HG02588 (cell line): ENCODE measurements around the gene HIVEP3.
A peak's percentile ranks its signal among the peaks of the same experiment; 100 is the strongest.
"Not testable (repeated sequence)": the region's sequence is repeated elsewhere in the genome, so short reads cannot be mapped to it uniquely, and the experiment has no call there.

Experiments used
- ATAC-seq: cut with Tn5 transposase; IDR thresholded peaks from one replicate; pipeline ENCODE4 v1.9.1; 2021; ENCODE audit warnings: mild to moderate bottlenecking, moderate library complexity; ENCODE audit not compliant: unreplicated experiment

The HIVEP3 gene

GRCh38 chr1:41924911-41925310 lies 6.2 kb upstream of the HIVEP3 start:
- ATAC-seq: no peak

GRCh38 chr1:41921271-41921670 lies 2.5 kb upstream of the HIVEP3 start:
- not testable (repeated sequence) for ATAC-seq

GRCh38 chr1:41920658-41921057 lies 1.9 kb upstream of the HIVEP3 start:
- ATAC-seq: no peak

GRCh38 chr1:41919764-41920397 lies 1.2 kb upstream of the HIVEP3 start:
- ATAC-seq: peak; percentile 91

DNA sequence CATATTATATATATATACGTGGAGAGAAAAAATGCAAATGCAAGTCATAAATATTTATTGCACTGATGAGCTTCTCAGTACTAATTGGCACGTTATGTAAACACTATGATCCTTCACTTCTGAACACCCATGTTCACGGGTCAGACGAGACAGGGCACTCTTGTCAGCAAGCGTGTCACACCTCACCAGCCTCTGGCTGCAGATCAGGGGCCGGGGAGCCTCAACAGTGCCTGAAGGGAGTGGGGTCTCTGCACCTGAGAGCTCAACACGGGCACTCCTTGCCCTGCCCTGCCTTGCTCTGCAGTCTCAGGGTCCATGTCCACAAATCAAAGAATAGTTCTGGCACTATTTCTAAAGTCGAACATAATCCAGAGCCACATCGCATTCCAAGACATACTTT lies 409 bp upstream of the HIVEP3 start:
- no peak for ATAC-seq

GRCh38 chr1:41917835-41918449 lies 780 bp downstream of the HIVEP3 start:
- ATAC-seq: no peak

DNA sequence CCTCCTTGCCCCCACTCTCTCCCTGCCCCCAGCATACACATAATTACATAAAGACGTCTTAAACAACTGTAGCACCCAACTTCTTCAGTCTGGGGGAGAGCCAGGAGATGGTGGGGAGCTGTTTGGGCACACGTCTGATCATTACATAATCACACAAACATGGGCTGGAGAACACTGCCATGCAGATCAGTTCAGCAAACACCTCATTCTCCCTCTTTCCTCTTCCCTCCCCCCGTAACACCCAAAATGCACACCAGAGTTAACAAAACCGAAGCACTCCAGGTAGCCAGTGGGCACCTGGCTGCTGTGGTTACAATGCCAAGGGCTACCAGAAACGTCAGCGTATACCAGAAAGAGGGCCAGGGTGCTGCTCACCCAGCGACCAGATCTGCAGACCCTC lies 1.6 kb downstream of the HIVEP3 start:
- no peak for ATAC-seq

DNA sequence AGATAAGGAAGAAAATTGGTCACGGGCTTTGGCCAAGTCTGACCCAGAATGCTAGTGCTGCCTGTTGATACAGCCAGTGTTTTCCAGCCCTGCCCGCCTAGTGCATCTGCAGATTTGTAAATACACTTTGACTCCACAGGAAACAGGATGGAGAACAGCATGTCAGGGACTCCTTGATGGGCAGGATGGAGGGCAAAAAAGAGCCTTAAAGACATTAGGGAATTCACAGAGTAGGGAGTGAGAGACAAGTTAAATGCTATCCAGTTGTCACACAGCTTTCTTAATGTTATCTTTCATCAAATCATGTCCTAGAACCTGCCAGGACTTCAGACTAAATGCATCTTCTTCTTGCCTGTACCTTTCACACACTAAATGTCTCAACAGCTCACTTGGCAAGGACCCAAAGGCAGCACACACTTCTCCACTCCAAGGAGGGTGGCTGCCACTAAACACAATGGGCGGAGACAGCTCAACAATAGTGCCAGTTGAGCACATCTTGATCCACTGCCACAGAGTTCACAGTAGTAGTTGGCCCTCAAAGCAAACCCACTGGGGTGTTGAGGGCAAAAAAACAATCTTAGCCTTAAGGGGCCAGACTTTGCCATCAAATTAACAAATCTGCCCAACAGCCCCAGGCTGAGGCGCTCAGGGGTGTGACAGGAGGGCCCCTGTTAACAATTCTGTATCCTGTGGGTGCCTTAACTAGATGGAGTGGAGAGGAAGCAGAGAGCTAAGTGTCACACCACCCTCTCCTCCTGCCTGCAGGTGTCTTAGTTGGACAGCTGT lies 2.7 kb downstream of the HIVEP3 start:
- no peak for ATAC-seq

DNA sequence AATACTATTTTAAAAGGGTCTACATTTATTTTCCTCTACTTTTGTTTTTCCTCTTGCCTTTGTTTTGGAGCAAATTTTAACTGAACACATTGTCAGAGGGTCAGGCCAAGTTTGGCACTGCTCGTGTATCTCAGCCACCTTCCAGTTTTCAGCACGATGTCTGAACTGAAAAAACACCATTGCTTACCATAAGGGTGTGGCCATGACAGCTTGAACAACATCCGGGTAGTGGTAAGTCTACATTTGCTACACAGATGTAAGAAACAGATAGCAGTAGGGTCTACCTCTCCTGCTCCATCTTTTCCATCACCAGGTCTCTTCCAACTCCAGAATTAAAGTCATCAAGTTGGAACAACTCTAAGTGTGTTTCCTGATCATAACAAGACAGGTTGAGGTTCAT lies 4.2 kb downstream of the HIVEP3 start:
- no peak for ATAC-seq

GRCh38 chr1:41913014-41913413 lies 5.7 kb downstream of the HIVEP3 start:
- no peak for ATAC-seq

- ATAC-seq: no peak
Measured at GRCh38 chr1:41908288-41908895, 10.3 kb downstream of the HIVEP3 start.

GRCh38 chr1:41907446-41907845 lies 11.3 kb downstream of the HIVEP3 start:
- no peak for ATAC-seq

- ATAC-seq: no peak
Measured at GRCh38 chr1:41906943-41907342, 11.8 kb downstream of the HIVEP3 start.

DNA sequence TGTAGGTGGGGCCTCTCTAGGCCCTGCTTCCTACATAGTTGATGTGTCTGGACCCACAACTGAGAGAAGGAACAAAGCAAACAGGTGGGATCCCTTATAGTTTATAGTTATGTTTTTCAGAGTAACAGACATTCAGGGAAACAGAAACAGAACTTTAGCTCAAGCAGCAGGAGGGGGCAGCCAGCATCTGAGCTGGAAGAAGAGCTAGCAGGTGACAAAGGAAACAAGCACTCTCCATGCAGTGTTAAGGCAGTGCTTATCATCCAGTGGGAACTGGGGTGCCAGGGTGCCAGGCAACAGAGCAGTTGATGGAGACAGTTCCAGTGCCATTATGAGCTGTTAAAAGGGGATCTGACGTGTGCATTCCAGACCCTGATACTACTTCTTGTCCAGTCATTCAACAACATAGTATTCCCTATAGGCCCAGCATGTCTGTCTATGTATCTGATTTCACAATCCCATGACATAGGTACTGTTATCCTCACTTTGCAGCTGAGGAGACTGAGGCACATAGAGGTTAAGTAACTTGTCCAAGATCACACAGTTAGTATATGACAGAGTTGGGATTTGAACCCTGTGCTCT lies 13.5 kb downstream of the HIVEP3 start:
- no peak for ATAC-seq

GRCh38 chr1:41902664-41903063 lies 16.1 kb downstream of the HIVEP3 start:
- no peak for ATAC-seq

GRCh38 chr1:41902159-41902577 lies 16.6 kb downstream of the HIVEP3 start:
- ATAC-seq: no peak

DNA sequence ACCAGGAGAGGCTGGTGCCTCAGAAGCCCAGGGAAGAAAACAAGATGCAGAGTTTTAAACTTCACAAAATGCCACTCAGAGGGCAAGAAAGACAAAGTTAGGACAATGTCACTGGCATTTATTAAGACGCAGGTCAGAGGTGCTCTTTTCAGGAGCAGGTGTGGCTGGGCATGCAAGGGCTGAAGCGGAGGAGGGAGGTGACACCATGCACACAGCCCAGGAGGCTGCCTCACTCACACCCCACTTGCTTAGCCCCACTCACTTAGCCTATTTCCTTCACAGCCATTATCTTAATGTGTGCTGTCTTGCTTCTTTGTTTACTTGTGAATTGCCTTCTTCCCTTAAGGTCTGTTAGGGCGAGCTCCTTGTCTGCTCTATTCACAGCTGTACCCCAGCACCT lies 17.2 kb downstream of the HIVEP3 start:
- ATAC-seq: no peak

DNA sequence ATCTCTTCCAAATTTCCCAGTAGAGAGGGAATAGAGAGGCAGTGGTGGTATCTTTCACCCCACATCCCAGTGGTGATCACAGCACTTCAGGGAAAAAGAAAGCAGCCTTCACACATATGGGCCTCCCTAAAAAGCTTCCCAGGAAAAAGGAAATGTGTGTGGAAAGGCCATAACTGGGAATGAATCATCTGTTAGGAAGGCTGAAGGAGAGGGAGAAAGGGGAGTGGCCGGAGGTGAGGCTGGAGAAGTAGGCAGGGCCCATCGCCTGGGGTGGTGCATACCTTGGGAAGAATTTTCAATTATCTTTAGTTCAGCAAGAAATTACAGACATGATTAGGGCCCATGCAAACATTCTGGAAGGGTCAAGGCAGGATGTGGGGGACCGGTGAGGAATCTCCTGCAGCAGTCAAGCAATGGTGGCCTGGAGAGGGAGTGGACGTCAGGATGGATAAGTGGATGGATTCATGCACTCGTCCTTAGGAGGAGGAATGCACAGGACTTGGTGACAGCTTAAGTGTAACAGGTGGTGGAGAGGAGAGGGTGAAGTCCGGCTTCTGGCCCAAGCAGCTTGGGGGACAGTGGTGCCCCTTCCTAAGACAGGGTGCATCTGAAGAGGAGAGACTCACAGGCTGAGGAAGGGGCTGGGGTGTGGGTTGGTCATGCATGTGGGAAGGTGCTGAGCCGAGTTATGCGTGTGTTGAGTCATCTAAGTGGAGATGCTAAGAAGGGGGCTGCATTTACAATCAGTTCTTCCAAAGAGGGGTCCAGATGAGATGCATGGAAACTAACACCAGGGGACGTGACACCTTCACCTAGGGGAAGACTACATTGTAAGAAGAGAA lies 17.9 kb downstream of the HIVEP3 start:
- ATAC-seq: no peak

DNA sequence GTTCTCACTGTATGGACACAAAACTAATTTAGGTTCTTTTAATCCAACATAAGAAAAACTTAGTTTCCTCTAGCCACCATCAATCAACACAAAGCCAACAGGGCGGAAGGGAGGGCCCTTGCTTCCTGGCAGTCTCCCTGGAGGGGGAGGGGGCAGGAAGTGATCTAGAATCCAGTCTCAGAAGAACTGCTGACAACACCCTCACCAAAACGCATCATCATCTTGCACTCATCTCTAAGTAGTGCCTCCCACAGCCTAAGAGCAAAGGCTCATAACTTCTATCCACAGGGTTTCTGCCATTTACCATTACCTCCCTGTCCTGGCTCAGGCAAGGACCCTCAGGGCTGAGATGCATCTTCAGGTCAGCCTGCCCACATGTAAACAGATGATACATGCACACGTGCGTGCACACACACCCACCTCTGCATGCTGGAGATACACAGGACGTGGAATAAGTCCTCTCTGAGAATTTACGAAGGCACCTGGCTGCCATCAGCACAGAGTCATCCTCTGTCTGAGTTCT lies 20.5 kb downstream of the HIVEP3 start:
- no peak for ATAC-seq

DNA sequence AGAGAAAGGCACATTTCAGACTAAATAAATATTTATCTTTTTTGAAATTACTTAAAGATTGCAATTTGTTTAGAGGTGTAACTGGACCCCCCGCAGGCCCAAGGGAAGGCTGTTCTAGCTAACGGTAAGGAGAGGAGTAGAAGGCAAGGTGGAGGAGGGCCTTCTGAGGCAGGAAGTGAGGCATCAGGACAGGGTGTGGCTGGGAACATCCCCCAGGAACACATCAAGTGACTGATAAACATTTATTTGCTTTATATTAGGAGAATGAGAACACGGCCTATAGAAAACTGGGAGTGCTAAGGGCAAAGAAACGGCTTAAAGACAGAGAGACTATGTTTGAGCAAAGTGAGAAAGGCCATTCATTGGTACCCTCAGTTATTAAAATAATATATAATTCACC lies 23.2 kb downstream of the HIVEP3 start:
- no peak for ATAC-seq
